IMR-90 (cell line): ENCODE data around the gene SAMD9. TPM values are rescaled to one million over a fixed set of nuclear protein-coding genes. Genes with fewer than 3 reads are reported as not detected.

Experiments used
- ATAC-seq: fragments of 200-7000 bp; cut with Tn5 transposase; 2 replicates; pipeline ENCODE4 v1.9.1; 2020; ENCODE audit warnings: low read depth, mild to moderate bottlenecking, moderate library complexity
- BruUV-seq: library from RNA; stranded (reverse); fragments of 400-500 nt; replicated peaks from 2 replicates; lab custom pipeline; 2021; lab: Mats Ljungman, UMichigan
- CTCF ChIA-PET: fragments of 300-600 bp; formaldehyde crosslinking; extraction: SDS; loops from one replicate; lab custom pipeline; 2021; ENCODE audit warnings: antibody characterized with exemption; lab: Yijun Ruan, JAX
- POLR2A ChIA-PET: fragments of 300-600 bp; sonication (Branson Sonifier 250); formaldehyde crosslinking; loops from one replicate; lab custom pipeline; 2022; ENCODE audit warnings: antibody characterized with exemption; ENCODE audit not compliant: unreplicated experiment; lab: Charles Lee
- DNase-seq: peaks from one replicate; pipeline ENCODE4 v3.0.0; 2013
- H2AFZ ChIP-seq: replicated peaks from 2 replicates; pipeline ENCODE3; 2013; ENCODE audit warnings: low read length, mild to moderate bottlenecking; ENCODE audit not compliant: poor library complexity
- H2AK5ac ChIP-seq: 2 replicates; pipeline ENCODE4 v1.6.1; 2013; ENCODE audit warnings: low read depth, low read length, inconsistent platforms
- H2AK9ac ChIP-seq: replicated peaks from 2 replicates; pipeline ENCODE3; 2013; ENCODE audit warnings: mild to moderate bottlenecking, low read depth, low read length, moderate library complexity; ENCODE audit not compliant: poor library complexity
- H2BK120ac ChIP-seq: 2 replicates; pipeline ENCODE4 v1.6.1; 2013; ENCODE audit warnings: low read depth, low read length, inconsistent platforms
- H2BK15ac ChIP-seq: 3 replicates; pipeline ENCODE4 v1.6.1; 2013; ENCODE audit warnings: low read depth, low read length, inconsistent platforms
- H2BK20ac ChIP-seq: 2 replicates; pipeline ENCODE4 v1.6.1; 2013; ENCODE audit warnings: low read depth, mild to moderate bottlenecking, inconsistent platforms, low read length, moderate library complexity
- H2BK5ac ChIP-seq: 2 replicates; pipeline ENCODE4 v1.6.1; 2013; ENCODE audit warnings: mild to moderate bottlenecking, low read depth, low read length, inconsistent platforms; ENCODE audit not compliant: poor library complexity, severe bottlenecking
- H3K14ac ChIP-seq: replicated peaks from 2 replicates; pipeline ENCODE4 v1.6.1; 2013; ENCODE audit warnings: low read depth, low read length, inconsistent platforms
- H3K18ac ChIP-seq: 2 replicates; pipeline ENCODE4 v1.6.1; 2013; ENCODE audit warnings: low read depth, low read length, control low read depth
- H3K23ac ChIP-seq: 2 replicates; pipeline ENCODE4 v1.6.1; 2013; ENCODE audit warnings: low read depth, low read length, inconsistent platforms
- H3K27ac ChIP-seq: 2 replicates; pipeline ENCODE4 v1.5.1; 2013; ENCODE audit warnings: mild to moderate bottlenecking, control low read depth, low read length; ENCODE audit not compliant: insufficient read depth
- H3K27me3 ChIP-seq: 2 replicates; pipeline ENCODE4 v1.6.1; 2013; ENCODE audit warnings: low read length; ENCODE audit not compliant: control insufficient read depth, insufficient read depth
- H3K36me3 ChIP-seq: 2 replicates; pipeline ENCODE4 v1.6.1; 2013; ENCODE audit warnings: low read length, mixed read lengths; ENCODE audit not compliant: control insufficient read depth, insufficient read depth
- H3K4ac ChIP-seq: 2 replicates; pipeline ENCODE4 v1.6.1; 2013; ENCODE audit warnings: low read depth, low read length, inconsistent platforms
- H3K4me1 ChIP-seq: 2 replicates; pipeline ENCODE4 v1.6.1; 2013; ENCODE audit warnings: low read length, mixed read lengths; ENCODE audit not compliant: control insufficient read depth, insufficient read depth
- H3K4me2 ChIP-seq: 2 replicates; pipeline ENCODE4 v1.6.1; 2013; ENCODE audit warnings: low read depth, mild to moderate bottlenecking, control low read depth, low read length, moderate library complexity
- H3K4me3 ChIP-seq: 2 replicates; pipeline ENCODE4 v1.5.1; 2013; ENCODE audit warnings: low read depth, mild to moderate bottlenecking, control low read depth, low read length, moderate library complexity; ENCODE audit not compliant: insufficient read depth
- H3K56ac ChIP-seq: 2 replicates; pipeline ENCODE4 v1.6.1; 2013; ENCODE audit warnings: low read length, inconsistent platforms; ENCODE audit not compliant: insufficient read depth; ENCODE audit errors: extremely low read depth
- H3K79me1 ChIP-seq, 2 experiments: 2 replicates each; pipeline ENCODE4 v1.6.1; 2013; ENCODE audit warnings: low read length in 2 of 2, inconsistent platforms in 1 of 2, low read depth in 1 of 2
- H3K9ac ChIP-seq: 2 replicates; pipeline ENCODE4 v1.6.1; 2013; ENCODE audit warnings: low read depth, low read length, control low read depth
- H3K9me1 ChIP-seq: 2 replicates; pipeline ENCODE4 v1.6.1; 2013; ENCODE audit warnings: low read length, inconsistent platforms; ENCODE audit not compliant: insufficient read depth
- H3K9me3 ChIP-seq: 2 replicates; pipeline ENCODE4 v1.6.1; 2013; ENCODE audit warnings: low read length; ENCODE audit not compliant: control insufficient read depth, insufficient read depth
- H4K20me1 ChIP-seq: 2 replicates; pipeline ENCODE4 v1.6.1; 2013; ENCODE audit warnings: low read length, inconsistent platforms; ENCODE audit not compliant: insufficient read depth
- H4K5ac ChIP-seq: 2 replicates; pipeline ENCODE4 v1.6.1; 2013; ENCODE audit warnings: mild to moderate bottlenecking, low read depth, low read length, control low read depth
- H4K8ac ChIP-seq, 2 experiments: 2 replicates each; pipeline ENCODE4 v1.6.1; 2013; ENCODE audit warnings: low read depth in 2 of 2, low read length in 2 of 2, control low read depth in 1 of 2, inconsistent platforms in 1 of 2
- H4K91ac ChIP-seq: 2 replicates; pipeline ENCODE4 v1.6.1; 2013; ENCODE audit warnings: low read depth, low read length, inconsistent platforms; ENCODE audit not compliant: insufficient read depth
- CHD1 ChIP-seq: IDR thresholded peaks from 2 replicates; pipeline ENCODE4 v1.6.1; 2012; ENCODE audit warnings: low read depth, low read length, improper control_type of control experiment
- CTCF ChIP-seq: conservative IDR thresholded peaks from 2 replicates; pipeline ENCODE4 v1.5.1; 2012; ENCODE audit warnings: mild to moderate bottlenecking, low read depth, low read length, improper control_type of control experiment
- ELK1 ChIP-seq: fragments of 150-350 bp; IDR thresholded peaks from 2 replicates; pipeline ENCODE4 v1.6.1; 2016; ENCODE audit warnings: low read depth, mild to moderate bottlenecking, low read length, moderate library complexity, borderline replicate concordance
- FOS ChIP-seq: fragments of 150-350 bp; IDR thresholded peaks from 2 replicates; pipeline ENCODE4 v1.6.1; 2016; ENCODE audit warnings: low read depth, low read length
- MAFK ChIP-seq: IDR thresholded peaks from 2 replicates; pipeline ENCODE4 v1.6.1; 2012; ENCODE audit warnings: low read depth, low read length, improper control_type of control experiment
- MAZ ChIP-seq: IDR thresholded peaks from 2 replicates; pipeline ENCODE4 v1.6.1; 2012; ENCODE audit warnings: low read depth, mild to moderate bottlenecking, low read length, improper control_type of control experiment, moderate library complexity, borderline replicate concordance
- MXI1 ChIP-seq: IDR thresholded peaks from 2 replicates; pipeline ENCODE4 v1.6.1; 2012; ENCODE audit warnings: low read depth, mild to moderate bottlenecking, low read length, moderate library complexity, borderline replicate concordance
- NFE2L2 ChIP-seq: fragments of 150-350 bp; IDR thresholded peaks from 2 replicates; pipeline ENCODE4 v1.6.1; 2016; ENCODE audit warnings: low read depth, mild to moderate bottlenecking, low read length
- POLR2A ChIP-seq: IDR thresholded peaks from 2 replicates; pipeline ENCODE4 v1.6.1; 2012; ENCODE audit warnings: mild to moderate bottlenecking, low read depth, low read length
- RAD21 ChIP-seq: IDR thresholded peaks from 2 replicates; pipeline ENCODE4 v1.6.1; 2012; ENCODE audit warnings: low read length, improper control_type of control experiment
- RCOR1 ChIP-seq: IDR thresholded peaks from 2 replicates; pipeline ENCODE4 v1.6.1; 2012; ENCODE audit warnings: mild to moderate bottlenecking, low read length, improper control_type of control experiment; ENCODE audit not compliant: insufficient replicate concordance
- RFX5 ChIP-seq: IDR thresholded peaks from 2 replicates; pipeline ENCODE4 v1.8.0; 2012; ENCODE audit warnings: low read depth, mild to moderate bottlenecking, low read length, moderate library complexity
- SMC3 ChIP-seq: fragments of 150-350 bp; IDR thresholded peaks from 2 replicates; pipeline ENCODE4 v1.6.1; 2016; ENCODE audit warnings: low read depth, mild to moderate bottlenecking, antibody characterized with exemption, low read length, moderate library complexity
- USF2 ChIP-seq: fragments of 150-350 bp; IDR thresholded peaks from 2 replicates; pipeline ENCODE4 v1.6.1; 2017; ENCODE audit warnings: mild to moderate bottlenecking, antibody characterized with exemption, low read length, low read depth
- WGBS, 2 experiments: methylation state at CpG; one replicate each; pipeline versions ENCODE4 v1.1.5 to v1.1.7; 2013; ENCODE audit warnings: missing lambda C conversion rate in 2 of 2; ENCODE audit not compliant: insufficient read length in 1 of 2; ENCODE audit errors: extremely low coverage in 2 of 2; 5-methylcytosine and 5-hydroxymethylcytosine counted together
- dilution Hi-C: fragments of 300-500 bp; cut with HindIII; formaldehyde crosslinking; loops from one replicate; pipeline ENCODE4 v1.14.3; 2018; ENCODE audit warnings: low sequenced_read_pairs; ENCODE audit not compliant: unreplicated experiment
- in situ Hi-C: fragments of 300-500 bp; cut with MboI; formaldehyde crosslinking; loops from 3 replicates; pipeline ENCODE4 v1.14.3; 2019; ENCODE audit warnings: low sequenced_read_pairs, inconsistent platforms, mixed read lengths
- intact Hi-C: fragments of 100-400 bp; cut with micrococcal nuclease; formaldehyde crosslinking; loops from 2 replicates; pipeline ENCODE4 v1.10.0; 2022
- polyA plus RNA-seq, 3 experiments: library from polyadenylated mRNA; depleted of rRNA; stranded (reverse); fragments of >200 nt; gene quantifications; 2 replicates each; pipeline ENCODE4 v1.2.3, GENCODE V29; 2012; ENCODE audit warnings: low replicate concordance in 1 of 3
- total RNA-seq: library from RNA; depleted of rRNA; stranded (reverse); fragments of >200 nt; gene quantifications from 2 replicates; pipeline ENCODE4 v1.2.3, GENCODE V29; 2012

SAMD9 gene
- total and polyA plus RNA-seq, 2 of the 4 experiments (the other 2 are of a cell fraction), result 1.9 to 9.5 TPM

- no peak overlapping the region for H3K4me3 ChIP-seq
- in situ Hi-C loops (no loop called here), intact Hi-C loops (no loop called here), dilution Hi-C loops (no loop called here)
- H4K8ac ChIP-seq, result no peak overlapping the region
- H3K23ac ChIP-seq, result no peak overlapping the region
- H3K18ac ChIP-seq, result no peak overlapping the region
- H2AK5ac ChIP-seq, result no peak overlapping the region
- H3K27ac ChIP-seq, result no peak overlapping the region
- no peaks in the 10 kb centered on the region for H3K9me1 ChIP-seq
- no peak for DNase-seq
- no peak overlapping the region for H3K9ac ChIP-seq
- H2BK120ac ChIP-seq, result no peak overlapping the region
- TF ChIP-seq MXI1, result no peak
- no peak for TF ChIP-seq USF2
- no peak for TF ChIP-seq RFX5
- no peak for TF ChIP-seq CHD1
- no peak for TF ChIP-seq RCOR1
- TF ChIP-seq POLR2A, result no peak
- no peak for TF ChIP-seq RAD21
- no peak for TF ChIP-seq NFE2L2
- no peak for TF ChIP-seq FOS
- no peak for TF ChIP-seq MAZ
- no peak for TF ChIP-seq CTCF
- no peak for TF ChIP-seq MAFK
- no peak for TF ChIP-seq ELK1
- no peak for TF ChIP-seq SMC3
- no peak for ATAC-seq
- H3K27me3 ChIP-seq, result no peaks in the 10 kb centered on the region; the same call in 1 of the 2 replicates
- H4K5ac ChIP-seq, result no peak overlapping the region
- H3K79me1 ChIP-seq, result no peaks in the 10 kb centered on the region
- no peak overlapping the region for H3K4ac ChIP-seq
- no peak overlapping the region for H2AFZ ChIP-seq
- no peak overlapping the region for H3K56ac ChIP-seq
- no peak overlapping the region for H4K91ac ChIP-seq
- no peak overlapping the region for H2BK15ac ChIP-seq
- H3K14ac ChIP-seq, result no peak overlapping the region
- ChIA-PET CTCF (no interaction called here), POLR2A (no interaction called here)
- H4K20me1 ChIP-seq, result no peaks in the 10 kb centered on the region
- H2BK20ac ChIP-seq, result no peak overlapping the region
- 94% methylated on average over 3 of the region's 13 CpGs; no CpG with 5 or more reads in 1 of the 2 experiments for WGBS, 2 experiments
- H3K4me1 ChIP-seq, result no peaks in the 10 kb centered on the region
- no peak overlapping the region for H2AK9ac ChIP-seq
- H2BK5ac ChIP-seq, result no peak overlapping the region
- no peaks in the 10 kb centered on the region; the same call in 1 of the 2 replicates for H3K9me3 ChIP-seq
- no TSS peak for BruUV-seq
- H3K36me3 ChIP-seq, result peaks cover 1% of the 10 kb centered on the region; the same call in 1 of the 2 replicates
- no peak overlapping the region for H3K4me2 ChIP-seq
Measured at GRCh38 chr7:93108003-93108402, 9.8 kb downstream of the SAMD9 start.
